Measurements from ENCODE around the gene RMRP. TPM values are rescaled to one million over a fixed set of nuclear protein-coding genes. Genes with fewer than 3 reads are reported as not detected.

The RMRP gene
- total and polyA plus RNA-seq, 4 donors = 44.8 to 39,735 (median 15,277) TPM

DNA sequence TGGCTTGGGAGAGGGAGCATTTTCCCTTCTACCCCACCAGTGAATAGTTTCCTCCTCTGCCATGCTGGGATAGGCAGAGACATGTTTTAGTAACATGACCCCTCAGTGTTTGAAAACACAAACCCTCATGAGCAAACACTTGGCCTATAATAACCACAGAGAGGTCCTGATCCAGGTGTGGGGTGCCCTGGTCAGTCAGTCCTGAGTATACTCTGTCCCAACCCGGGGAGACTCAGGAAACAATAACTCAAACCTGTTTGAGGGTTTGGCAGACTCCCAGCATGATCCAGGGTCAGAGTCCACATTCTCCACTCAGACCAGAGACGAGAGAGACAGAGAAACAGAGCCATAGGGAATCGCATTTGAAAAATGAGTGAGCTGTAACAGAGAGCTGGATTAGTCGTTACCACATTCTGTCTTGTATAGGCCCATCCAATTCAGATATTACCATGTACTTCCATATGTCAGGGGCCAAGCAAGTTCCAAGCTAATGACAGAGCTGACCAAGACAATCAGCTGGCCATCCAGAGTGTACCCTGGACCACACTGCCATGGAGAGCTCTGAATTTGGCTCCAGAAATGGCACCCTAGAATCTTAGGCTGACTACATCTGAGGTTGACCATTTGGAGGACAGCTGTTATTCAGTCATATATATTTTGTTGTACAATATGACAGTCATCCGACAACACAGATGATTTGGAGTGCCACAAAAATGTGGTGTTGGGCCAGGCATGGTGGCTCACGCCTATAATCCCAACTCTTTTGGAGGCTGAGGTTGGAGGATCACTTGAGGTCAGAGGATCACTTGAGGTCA is 11.7 kb upstream of the RMRP start:
- DNase-seq (no peak), ATAC-seq (ENCODE audit: insufficient read depth, low FRiP score) (no peak)
- WGBS, 2 donors = 66 to 81% methylated on average over 6 of the region's 6 CpGs
- no peak overlapping the region for H3K9ac ChIP-seq (ENCODE audit: insufficient read depth in 1 of 2, low read length in 2 of 2)
- no peak overlapping the region for H3K27ac ChIP-seq (ENCODE audit: low read depth in 1 of 2, low read length in 1 of 2)
- peaks cover 0 to 17% (median 0%) of the 10 kb centered on the region in 5 donors for H3K4me1 ChIP-seq (ENCODE audit: control insufficient read depth in 5 of 5, insufficient read depth in 5 of 5, low read length in 5 of 5)
- TF ChIP-seq, protein P1, sequence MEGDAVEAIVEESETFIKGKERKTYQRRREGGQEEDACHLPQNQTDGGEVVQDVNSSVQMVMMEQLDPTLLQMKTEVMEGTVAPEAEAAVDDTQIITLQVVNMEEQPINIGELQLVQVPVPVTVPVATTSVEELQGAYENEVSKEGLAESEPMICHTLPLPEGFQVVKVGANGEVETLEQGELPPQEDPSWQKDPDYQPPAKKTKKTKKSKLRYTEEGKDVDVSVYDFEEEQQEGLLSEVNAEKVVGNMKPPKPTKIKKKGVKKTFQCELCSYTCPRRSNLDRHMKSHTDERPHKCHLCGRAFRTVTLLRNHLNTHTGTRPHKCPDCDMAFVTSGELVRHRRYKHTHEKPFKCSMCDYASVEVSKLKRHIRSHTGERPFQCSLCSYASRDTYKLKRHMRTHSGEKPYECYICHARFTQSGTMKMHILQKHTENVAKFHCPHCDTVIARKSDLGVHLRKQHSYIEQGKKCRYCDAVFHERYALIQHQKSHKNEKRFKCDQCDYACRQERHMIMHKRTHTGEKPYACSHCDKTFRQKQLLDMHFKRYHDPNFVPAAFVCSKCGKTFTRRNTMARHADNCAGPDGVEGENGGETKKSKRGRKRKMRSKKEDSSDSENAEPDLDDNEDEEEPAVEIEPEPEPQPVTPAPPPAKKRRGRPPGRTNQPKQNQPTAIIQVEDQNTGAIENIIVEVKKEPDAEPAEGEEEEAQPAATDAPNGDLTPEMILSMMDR (IDR thresholded peaks at IDR 0.05; ENCODE audit: control extremely low read depth, extremely low read depth) = no peak
- H3K4me3 ChIP-seq = no peak overlapping the region
- H3K9me3 ChIP-seq (ENCODE audit: control insufficient read depth in 4 of 4, insufficient read depth in 3 of 4, low read length in 3 of 4) = peaks cover 0 to 1% (median 0%) of the 10 kb centered on the region in 4 donors
- H3K36me3 ChIP-seq (ENCODE audit: control insufficient read depth in 4 of 4, insufficient read depth in 4 of 4, low read length in 4 of 4) = no peaks in the 10 kb centered on the region
- H3K27me3 ChIP-seq (ENCODE audit: control insufficient read depth in 3 of 3, insufficient read depth in 3 of 3, low read length in 2 of 3) = no peaks in the 10 kb centered on the region

DNA sequence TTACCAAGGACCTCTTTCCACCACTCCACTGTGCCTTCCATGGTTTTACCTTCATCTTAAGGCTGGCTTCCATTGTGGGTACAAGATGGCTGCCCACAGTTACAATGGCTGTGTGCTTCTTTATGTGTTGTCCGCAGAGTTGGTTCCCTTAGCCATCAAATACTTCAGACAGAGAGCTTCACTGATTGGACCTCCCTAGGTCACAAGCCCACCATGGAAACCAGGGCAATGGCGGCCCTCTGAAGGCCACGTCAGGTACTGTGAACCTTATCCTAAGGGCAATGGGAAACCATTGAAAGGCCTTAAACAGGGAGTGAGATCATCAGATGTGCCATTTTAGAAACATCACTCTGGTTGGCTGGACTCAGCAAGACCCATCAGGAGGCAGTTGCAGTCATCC is 10.1 kb upstream of the RMRP start:
- H3K4me1 ChIP-seq (ENCODE audit: control insufficient read depth in 5 of 5, insufficient read depth in 5 of 5, low read length in 5 of 5) = peaks cover 0 to 20% (median 0%) of the 10 kb centered on the region in 5 donors
- no peak overlapping the region for H3K9ac ChIP-seq (ENCODE audit: insufficient read depth in 1 of 2, low read length in 2 of 2)
- no peak overlapping the region for H3K4me3 ChIP-seq
- ATAC-seq (ENCODE audit: insufficient read depth, low FRiP score) (no peak), DNase-seq (no peak)
- TF ChIP-seq, protein P1 (IDR thresholded peaks at IDR 0.05; ENCODE audit: control extremely low read depth, extremely low read depth) = no peak
- 97 to 100% methylated on average over 3 of the region's 3 CpGs for WGBS, 2 donors
- no peak overlapping the region for H3K27ac ChIP-seq (ENCODE audit: low read depth in 1 of 2, low read length in 1 of 2)
- H3K36me3 ChIP-seq (ENCODE audit: control insufficient read depth in 4 of 4, insufficient read depth in 4 of 4, low read length in 4 of 4) = no peaks in the 10 kb centered on the region
- H3K27me3 ChIP-seq (ENCODE audit: control insufficient read depth in 3 of 3, insufficient read depth in 3 of 3, low read length in 2 of 3) = no peaks in the 10 kb centered on the region
- H3K9me3 ChIP-seq (ENCODE audit: control insufficient read depth in 4 of 4, insufficient read depth in 3 of 4, low read length in 3 of 4) = peaks cover 0 to 1% (median 0%) of the 10 kb centered on the region in 4 donors

GRCh38 chr9:35666549-35666948 is 8.7 kb upstream of the RMRP start:
- H3K4me1 ChIP-seq (ENCODE audit: control insufficient read depth in 5 of 5, insufficient read depth in 5 of 5, low read length in 5 of 5) = peaks cover 0 to 20% (median 0%) of the 10 kb centered on the region in 5 donors
- WGBS, 2 donors = 93 to 94% methylated on average over 5 of the region's 5 CpGs
- no peak overlapping the region for H3K4me3 ChIP-seq
- H3K27ac ChIP-seq (ENCODE audit: low read depth in 1 of 2, low read length in 1 of 2) = no peak overlapping the region
- peaks cover 0 to 3% (median 3%) of the 10 kb centered on the region in 4 donors for H3K36me3 ChIP-seq (ENCODE audit: control insufficient read depth in 4 of 4, insufficient read depth in 4 of 4, low read length in 4 of 4)
- peaks cover 0 to 1% (median 0%) of the 10 kb centered on the region in 4 donors for H3K9me3 ChIP-seq (ENCODE audit: control insufficient read depth in 4 of 4, insufficient read depth in 3 of 4, low read length in 3 of 4)
- TF ChIP-seq, protein P1 (IDR thresholded peaks at IDR 0.05; ENCODE audit: control extremely low read depth, extremely low read depth) = no peak
- DNase-seq (no peak), ATAC-seq (ENCODE audit: insufficient read depth, low FRiP score) (no peak)
- no peak overlapping the region for H3K9ac ChIP-seq (ENCODE audit: insufficient read depth in 1 of 2, low read length in 2 of 2)
- H3K27me3 ChIP-seq (ENCODE audit: control insufficient read depth in 3 of 3, insufficient read depth in 3 of 3, low read length in 2 of 3) = no peaks in the 10 kb centered on the region

Data from lung (tissue), 12 donors.